ENCODE results near the gene PDXK. TPM values are rescaled to one million over a fixed set of nuclear protein-coding genes. Genes with fewer than 3 reads are reported as not detected.

Gene PDXK
- total and polyA plus RNA-seq, 9 of the 15 experiments (the other 6 are each of a cell fraction or from before 2014, with no cell fraction given) = 5.6 to 162 (median 76.5) TPM

DNA sequence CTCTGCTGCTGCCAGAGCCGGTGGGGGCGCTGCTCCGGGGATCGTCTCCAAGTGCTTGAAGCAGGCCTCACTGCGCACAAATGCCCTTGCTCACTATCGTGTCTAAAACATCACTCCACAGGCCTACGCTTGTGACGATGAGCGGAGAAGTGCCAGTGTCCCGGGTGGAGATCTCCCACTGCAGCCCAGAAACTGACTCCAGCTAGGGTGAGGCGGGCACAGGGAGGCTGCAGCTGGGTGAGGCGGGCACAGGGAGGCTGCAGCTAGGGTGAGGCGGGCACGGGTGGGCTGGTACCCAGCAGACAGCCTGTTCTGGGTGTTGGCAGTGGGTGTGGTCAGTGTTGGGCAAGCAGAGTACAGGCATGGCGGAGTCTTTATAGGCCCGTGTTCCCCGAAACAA, 22.7 kb upstream of the PDXK start:
- H3K9me3 ChIP-seq (replicated peaks; ENCODE audit: control insufficient read depth, insufficient read depth, low read depth, low read length) = no peaks in the 10 kb centered on the region
- H4K20me1 ChIP-seq (replicated peaks; ENCODE audit: control insufficient read depth, insufficient read depth, low read length) = no peaks in the 10 kb centered on the region
- H3K4me1 ChIP-seq (replicated peaks in 1 of 2; ENCODE audit: control insufficient read depth in 2 of 2, insufficient read depth in 2 of 2, low read length in 2 of 2) = peaks cover 15 to 19% of the 10 kb centered on the region in 2 experiments; a peak in 4 of 5 replicates
- no peak overlapping the region for H3K4me3 ChIP-seq
- no peak overlapping the region for H3K4me2 ChIP-seq (ENCODE audit: insufficient read depth, low read length)
- no peak overlapping the region for H3K9ac ChIP-seq (ENCODE audit: insufficient read depth in 1 of 2, low read depth in 2 of 2, low read length in 2 of 2)
- H3K9me1 ChIP-seq (ENCODE audit: control insufficient read depth, insufficient read depth, low read length) = no peaks in the 10 kb centered on the region
- 98% methylated on average over 17 of the region's 17 CpGs for WGBS (ENCODE audit: insufficient coverage, low coverage, missing lambda C conversion rate)
- no peaks in the 10 kb centered on the region for H3K79me2 ChIP-seq (ENCODE audit: control insufficient read depth, insufficient read depth, low read length)
- no peak overlapping the region for H2AFZ ChIP-seq (ENCODE audit: low read depth, low read length)
- H3K27me3 ChIP-seq (ENCODE audit: control insufficient read depth in 2 of 2, insufficient read depth in 2 of 2, low read length in 2 of 2) = no peaks in the 10 kb centered on the region
- no TSS peak for BruUV-seq (replicated peaks)
- H3K36me3 ChIP-seq (ENCODE audit: control insufficient read depth, insufficient read depth, low read length) = peaks cover 56% of the 10 kb centered on the region
- ATAC-seq = no peak
- FAIRE-seq = no peak
- in situ Hi-C loops (cut with MboI) = no loop called here
- ChIA-PET POLR2A (no interaction called here), CTCF (ENCODE audit: low intra/inter-chr PET ratio) (no interaction called here)
- no peak for TF ChIP-seq ZBTB49 (CRISPR knock-in tag; IDR thresholded peaks at IDR 0.05; ENCODE audit: borderline replicate concordance)
- no peak for TF ChIP-seq NCOR1 (IDR thresholded peaks at IDR 0.05)
- TF ChIP-seq NR0B1 (IDR thresholded peaks at IDR 0.05; ENCODE audit: partially characterized antibody) = no peak
- no peak for TF ChIP-seq SIRT6 (IDR thresholded peaks at IDR 0.05; ENCODE audit: low read depth, low read length)
- no peak for TF ChIP-seq CREBBP (IDR thresholded peaks at IDR 0.05; ENCODE audit: low read depth, low read length)
- no peak for TF ChIP-seq DPF2 (IDR thresholded peaks at IDR 0.05)
- no peak overlapping the region for H3K27ac ChIP-seq (ENCODE audit: extremely low read depth, low read depth, low read length)
- no peak for DNase-seq (ENCODE audit: extremely low read depth in 1 of 4, low spot score in 3 of 4)
- intact Hi-C loops (cut with micrococcal nuclease) = no loop called here

Data from K562 (cell line).